NCI-H1694 treated with DMSO at 0.1 percent for 48 hours (cell line): ENCODE results near the gene SCN1B.

Source experiments
- DNase-seq: peaks from one replicate; lab custom pipeline; 2025; lab: John Stamatoyannopoulos, UW

SCN1B gene

GRCh38 chr19:35053667-35054293 is 23.5 kb downstream of the SCN1B start:
- DNase-seq, result no peak

- DNase-seq, result no peak
Observed at GRCh38 chr19:35054626-35055025, 24.4 kb downstream of the SCN1B start.

- no peak for DNase-seq
Observed at GRCh38 chr19:35055715-35056179, 25.5 kb downstream of the SCN1B start.

GRCh38 chr19:35056513-35057063 is 26.3 kb downstream of the SCN1B start:
- peak; percentile 83 for DNase-seq

GRCh38 chr19:35058370-35058769 is 28.1 kb downstream of the SCN1B start:
- no peak for DNase-seq

GRCh38 chr19:35059006-35059798 is 28.9 kb downstream of the SCN1B start:
- no peak for DNase-seq

- DNase-seq, result no peak
Observed at GRCh38 chr19:35059799-35060091, 29.5 kb downstream of the SCN1B start.

- no peak for DNase-seq
Observed at GRCh38 chr19:35060160-35060855, 30.0 kb downstream of the SCN1B start.

- DNase-seq, result no peak
Observed at GRCh38 chr19:35061583-35062373, 31.5 kb downstream of the SCN1B start.

- no peak for DNase-seq
Observed at GRCh38 chr19:35062942-35063341, 32.7 kb downstream of the SCN1B start.

GRCh38 chr19:35063940-35064818 is 33.9 kb downstream of the SCN1B start:
- no peak for DNase-seq

- no peak for DNase-seq
Observed at GRCh38 chr19:35065574-35065973, 35.3 kb downstream of the SCN1B start.

GRCh38 chr19:35066121-35066520 is 35.9 kb downstream of the SCN1B start:
- no peak for DNase-seq

GRCh38 chr19:35066691-35067563 is 36.7 kb downstream of the SCN1B start:
- DNase-seq, result peak; percentile 88

- DNase-seq, result no peak
Observed at GRCh38 chr19:35068941-35069634, 38.8 kb downstream of the SCN1B start.

- DNase-seq, result peak; percentile 11
Observed at GRCh38 chr19:35069696-35070095, 39.4 kb downstream of the SCN1B start.

- DNase-seq, result no peak
Observed at GRCh38 chr19:35070471-35070870, 40.2 kb downstream of the SCN1B start.

GRCh38 chr19:35073516-35073915 is 43.2 kb downstream of the SCN1B start:
- no peak for DNase-seq

- no peak for DNase-seq
Observed at GRCh38 chr19:35073941-35074340, 43.7 kb downstream of the SCN1B start.
